ENCODE results near the gene CDC23.

GRCh38 chr5:138230981-138231589 lies 18.0 kb upstream of the CDC23 start:
- TF ChIP-seq CTCF (IDR thresholded peaks at IDR 0.05) (no peak), POLR2A (IDR thresholded peaks at IDR 0.05) (no peak)
